HEK293 (cell line): ENCODE data around the gene TXNRD3.

Experiments used
- SETDB1 ChIP-seq: IDR thresholded peaks from one replicate; pipeline ENCODE4 v1.6.1; 2017; ENCODE audit warnings: mild to moderate bottlenecking, low read length, moderate library complexity, mixed read lengths; ENCODE audit not compliant: insufficient read length
- ZBTB7A ChIP-seq: fragments of 450-650 bp; formaldehyde crosslinking; IDR thresholded peaks from 2 replicates; pipeline ENCODE4 v1.5.1; 2016; ENCODE audit warnings: low read depth, missing biosample characterization, missing genetic modification characterization
- ZFP3 ChIP-seq: fragments of 450-650 bp; formaldehyde crosslinking; IDR thresholded peaks from 2 replicates; pipeline ENCODE4 v1.5.1; 2016; ENCODE audit warnings: low read depth, missing biosample characterization, missing genetic modification characterization
- ZFP41 ChIP-seq: fragments of 450-650 bp; formaldehyde crosslinking; IDR thresholded peaks from 2 replicates; pipeline ENCODE4 v1.5.1; 2016; ENCODE audit warnings: missing biosample characterization, missing genetic modification characterization, borderline replicate concordance
- ZNF112 ChIP-seq: fragments of 450-650 bp; formaldehyde crosslinking; IDR thresholded peaks from 2 replicates; pipeline ENCODE4 v1.5.0; 2017; ENCODE audit warnings: missing biosample characterization, missing genetic modification characterization
- ZNF239 ChIP-seq: fragments of 450-650 bp; formaldehyde crosslinking; IDR thresholded peaks from 2 replicates; pipeline ENCODE4 v1.5.1; 2016; ENCODE audit warnings: missing biosample characterization, missing genetic modification characterization
- ZNF341 ChIP-seq: fragments of 450-650 bp; formaldehyde crosslinking; IDR thresholded peaks from 2 replicates; pipeline ENCODE4; 2016; ENCODE audit warnings: low read depth, missing biosample characterization, missing genetic modification characterization
- ZNF416 ChIP-seq: fragments of 450-650 bp; formaldehyde crosslinking; IDR thresholded peaks from 2 replicates; pipeline ENCODE4 v1.5.1; 2016; ENCODE audit warnings: missing biosample characterization, missing genetic modification characterization
- ZNF571 ChIP-seq: fragments of 450-650 bp; formaldehyde crosslinking; IDR thresholded peaks from 2 replicates; pipeline ENCODE4 v1.5.0; 2017; ENCODE audit warnings: missing biosample characterization, missing genetic modification characterization
- TF ChIP-seq, protein P1 (sequence below): fragments of 450-650 bp; formaldehyde crosslinking; IDR thresholded peaks from 2 replicates; pipeline ENCODE4 v1.5.1; 2016; ENCODE audit warnings: missing biosample characterization, missing genetic modification characterization
- TF ChIP-seq, protein P2 (sequence below): fragments of 450-650 bp; formaldehyde crosslinking; IDR thresholded peaks from 2 replicates; pipeline ENCODE4 v1.5.1; 2017; ENCODE audit warnings: missing biosample characterization, missing genetic modification characterization
- TF ChIP-seq, protein P3 (sequence below): fragments of 450-650 bp; formaldehyde crosslinking; IDR thresholded peaks from 2 replicates; pipeline ENCODE4 v1.5.1; 2016; ENCODE audit warnings: missing biosample characterization, missing genetic modification characterization

DNA sequence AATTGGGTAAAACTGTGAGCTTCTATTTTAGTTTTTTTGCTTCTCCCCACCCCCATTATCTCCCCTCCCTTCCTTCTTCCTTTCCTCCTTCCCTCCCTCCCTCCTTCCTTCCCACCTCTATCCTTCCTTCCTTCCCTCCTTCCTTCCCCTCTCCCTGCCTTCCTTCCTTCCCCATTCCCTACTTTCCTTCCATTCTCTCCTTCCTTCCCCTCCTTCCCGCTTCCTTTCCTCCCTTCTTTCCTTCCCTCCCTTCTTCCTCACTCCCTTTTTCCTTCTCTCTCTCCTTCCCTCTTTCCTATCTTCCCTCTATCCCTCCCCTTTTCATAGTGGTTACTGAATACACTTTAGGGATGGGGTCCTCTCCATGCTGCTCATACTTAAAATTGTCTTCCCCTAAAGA lies 55.8 kb downstream of the TXNRD3 start:
- TF ChIP-seq ZNF112 (tag by site-specific recombination) (no peak), ZBTB7A (tag by site-specific recombination) (no peak), ZNF239 (tag by site-specific recombination) (no peak), SETDB1 (no peak), ZFP41 (tag by site-specific recombination) (no peak), ZNF416 (tag by site-specific recombination) (no peak), ZNF571 (tag by site-specific recombination) (no peak), ZNF341 (tag by site-specific recombination) (no peak), ZFP3 (tag by site-specific recombination) (no peak)
- TF ChIP-seq, protein P1, sequence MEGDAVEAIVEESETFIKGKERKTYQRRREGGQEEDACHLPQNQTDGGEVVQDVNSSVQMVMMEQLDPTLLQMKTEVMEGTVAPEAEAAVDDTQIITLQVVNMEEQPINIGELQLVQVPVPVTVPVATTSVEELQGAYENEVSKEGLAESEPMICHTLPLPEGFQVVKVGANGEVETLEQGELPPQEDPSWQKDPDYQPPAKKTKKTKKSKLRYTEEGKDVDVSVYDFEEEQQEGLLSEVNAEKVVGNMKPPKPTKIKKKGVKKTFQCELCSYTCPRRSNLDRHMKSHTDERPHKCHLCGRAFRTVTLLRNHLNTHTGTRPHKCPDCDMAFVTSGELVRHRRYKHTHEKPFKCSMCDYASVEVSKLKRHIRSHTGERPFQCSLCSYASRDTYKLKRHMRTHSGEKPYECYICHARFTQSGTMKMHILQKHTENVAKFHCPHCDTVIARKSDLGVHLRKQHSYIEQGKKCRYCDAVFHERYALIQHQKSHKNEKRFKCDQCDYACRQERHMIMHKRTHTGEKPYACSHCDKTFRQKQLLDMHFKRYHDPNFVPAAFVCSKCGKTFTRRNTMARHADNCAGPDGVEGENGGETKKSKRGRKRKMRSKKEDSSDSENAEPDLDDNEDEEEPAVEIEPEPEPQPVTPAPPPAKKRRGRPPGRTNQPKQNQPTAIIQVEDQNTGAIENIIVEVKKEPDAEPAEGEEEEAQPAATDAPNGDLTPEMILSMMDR (tag by site-specific recombination): no peak
- TF ChIP-seq, protein P2, sequence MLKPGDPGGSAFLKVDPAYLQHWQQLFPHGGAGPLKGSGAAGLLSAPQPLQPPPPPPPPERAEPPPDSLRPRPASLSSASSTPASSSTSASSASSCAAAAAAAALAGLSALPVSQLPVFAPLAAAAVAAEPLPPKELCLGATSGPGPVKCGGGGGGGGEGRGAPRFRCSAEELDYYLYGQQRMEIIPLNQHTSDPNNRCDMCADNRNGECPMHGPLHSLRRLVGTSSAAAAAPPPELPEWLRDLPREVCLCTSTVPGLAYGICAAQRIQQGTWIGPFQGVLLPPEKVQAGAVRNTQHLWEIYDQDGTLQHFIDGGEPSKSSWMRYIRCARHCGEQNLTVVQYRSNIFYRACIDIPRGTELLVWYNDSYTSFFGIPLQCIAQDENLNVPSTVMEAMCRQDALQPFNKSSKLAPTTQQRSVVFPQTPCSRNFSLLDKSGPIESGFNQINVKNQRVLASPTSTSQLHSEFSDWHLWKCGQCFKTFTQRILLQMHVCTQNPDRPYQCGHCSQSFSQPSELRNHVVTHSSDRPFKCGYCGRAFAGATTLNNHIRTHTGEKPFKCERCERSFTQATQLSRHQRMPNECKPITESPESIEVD (tag by site-specific recombination): no peak
- TF ChIP-seq, protein P3, sequence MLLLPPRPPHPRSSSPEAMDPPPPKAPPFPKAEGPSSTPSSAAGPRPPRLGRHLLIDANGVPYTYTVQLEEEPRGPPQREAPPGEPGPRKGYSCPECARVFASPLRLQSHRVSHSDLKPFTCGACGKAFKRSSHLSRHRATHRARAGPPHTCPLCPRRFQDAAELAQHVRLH (tag by site-specific recombination): no peak
